Motor neuron (in vitro differentiated cells): Measurements from ENCODE around the gene CC2D1B. TPM values are rescaled to one million over a fixed set of nuclear protein-coding genes. Genes with fewer than 3 reads are reported as not detected.

ENCODE experiments used
- ATAC-seq, 8 experiments: fragments of 200-7000 bp; cut with Tn5 transposase; replicated peaks in 6 of 8; 2 replicates each; pipeline ENCODE4 v1.8.0; 2021; ENCODE audit warnings: mild to moderate bottlenecking in 8 of 8, moderate library complexity in 8 of 8
- H3K27ac ChIP-seq, 2 donors: fragments of 250-450 bp; sonication (Bioruptor Pico); 2 replicates each; pipeline ENCODE4 v1.9.0; 2021; ENCODE audit warnings: antibody characterized with exemption in 2 of 2, mild to moderate bottlenecking in 2 of 2, moderate library complexity in 1 of 2
- H3K4me1 ChIP-seq, 2 donors: fragments of 250-450 bp; sonication (Bioruptor Pico); replicated peaks in 1 of 2; 2 replicates each; pipeline ENCODE4 v1.6.1; 2021; ENCODE audit warnings: antibody characterized with exemption in 2 of 2, mild to moderate bottlenecking in 2 of 2, moderate library complexity in 1 of 2
- H3K4me3 ChIP-seq, 5 donors: fragments of 250-450 bp; sonication (Bioruptor Pico); 2 replicates each; pipeline ENCODE4 v1.9.0; 2021; ENCODE audit warnings: antibody characterized with exemption in 5 of 5, mild to moderate bottlenecking in 5 of 5, moderate library complexity in 4 of 5
- WGBS, 10 experiments: fragments of 450-650 bp; shearing (Covaris generic); methylation state at CpG; one replicate each; pipeline ENCODE4 v1.0.0; 2022; 5-methylcytosine and 5-hydroxymethylcytosine counted together
- in situ Hi-C, 9 experiments: fragments of 400-800 bp; cut with MboI; loops; one replicate each; pipeline ENCODE4 v1.15.0; 2021; ENCODE audit warnings: low sequenced_read_pairs in 9 of 9, low pct_unique_long_range_greater_than_20kb in 2 of 9; ENCODE audit not compliant: unreplicated experiment in 9 of 9
- total RNA-seq, 8 experiments: library from RNA; unstranded; fragments of 300-600 nt; gene quantifications; 2 replicates each; pipeline versions ENCODE4 v1.2.3 to v1.2.4, GENCODE V29; 2022

Gene CC2D1B
- total RNA-seq, 8 experiments from 2014 or later: 13.8 to 25.8 (median 18.6) TPM

DNA sequence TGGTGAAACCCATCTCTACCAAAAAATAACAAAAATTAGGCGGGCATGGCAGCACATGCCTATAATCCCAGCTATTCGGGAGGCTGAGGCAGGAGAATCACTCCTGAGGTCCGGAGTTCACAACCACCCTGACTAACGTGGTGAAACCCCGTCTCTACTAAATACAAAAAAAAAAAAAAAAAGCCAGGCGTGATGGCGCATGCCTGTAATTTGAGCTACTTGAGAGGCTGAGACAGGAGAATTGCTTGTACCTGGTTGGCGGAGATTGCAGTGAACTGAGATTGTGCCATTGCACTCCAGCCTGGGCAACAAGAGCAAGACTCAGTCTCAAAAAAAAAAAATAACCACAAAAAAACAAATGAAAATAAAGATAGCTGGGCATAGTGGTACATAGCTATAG, 42.3 kb downstream of the CC2D1B start:
- Histone ChIP-seq H3K4me3 (no peak overlapping the region), H3K4me1 (no peaks in the 10 kb centered on the region), H3K27ac (no peak overlapping the region)
- no peak for ATAC-seq
- in situ Hi-C loops: no loop called here
- WGBS, 10 experiments: 78 to 100% (median 94%) methylated on average over 1 to 8 of the region's 8 CpGs; no CpG with 5 or more reads in 1 of the 10 experiments

DNA sequence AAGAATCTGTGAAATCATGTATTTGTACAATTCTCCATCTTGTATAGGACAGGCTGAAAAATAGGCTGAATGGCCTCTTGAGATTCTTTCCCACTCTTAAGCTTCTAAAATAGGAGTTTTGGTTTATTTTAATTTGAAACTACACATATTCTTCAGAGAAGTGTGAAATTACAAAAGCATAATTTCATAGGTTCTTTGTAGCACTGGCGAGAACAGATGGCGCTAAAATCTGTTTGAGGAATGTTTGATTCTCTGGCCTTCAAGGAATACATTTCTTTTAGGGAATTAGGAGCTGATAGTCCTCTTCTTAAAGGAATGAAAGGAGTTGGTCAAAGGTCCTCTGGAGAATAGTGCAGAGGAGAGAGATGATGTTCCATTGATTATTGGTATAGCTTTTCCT, 44.9 kb downstream of the CC2D1B start:
- WGBS, 10 experiments: 85 to 100% (median 100%) methylated on average over 1 to 2 of the region's 2 CpGs; no CpG with 5 or more reads in 1 of the 10 experiments
- ATAC-seq: no peak
- Histone ChIP-seq H3K4me3 (no peak overlapping the region), H3K4me1 (no peaks in the 10 kb centered on the region), H3K27ac (no peak overlapping the region)
- in situ Hi-C loops: no loop called here

DNA sequence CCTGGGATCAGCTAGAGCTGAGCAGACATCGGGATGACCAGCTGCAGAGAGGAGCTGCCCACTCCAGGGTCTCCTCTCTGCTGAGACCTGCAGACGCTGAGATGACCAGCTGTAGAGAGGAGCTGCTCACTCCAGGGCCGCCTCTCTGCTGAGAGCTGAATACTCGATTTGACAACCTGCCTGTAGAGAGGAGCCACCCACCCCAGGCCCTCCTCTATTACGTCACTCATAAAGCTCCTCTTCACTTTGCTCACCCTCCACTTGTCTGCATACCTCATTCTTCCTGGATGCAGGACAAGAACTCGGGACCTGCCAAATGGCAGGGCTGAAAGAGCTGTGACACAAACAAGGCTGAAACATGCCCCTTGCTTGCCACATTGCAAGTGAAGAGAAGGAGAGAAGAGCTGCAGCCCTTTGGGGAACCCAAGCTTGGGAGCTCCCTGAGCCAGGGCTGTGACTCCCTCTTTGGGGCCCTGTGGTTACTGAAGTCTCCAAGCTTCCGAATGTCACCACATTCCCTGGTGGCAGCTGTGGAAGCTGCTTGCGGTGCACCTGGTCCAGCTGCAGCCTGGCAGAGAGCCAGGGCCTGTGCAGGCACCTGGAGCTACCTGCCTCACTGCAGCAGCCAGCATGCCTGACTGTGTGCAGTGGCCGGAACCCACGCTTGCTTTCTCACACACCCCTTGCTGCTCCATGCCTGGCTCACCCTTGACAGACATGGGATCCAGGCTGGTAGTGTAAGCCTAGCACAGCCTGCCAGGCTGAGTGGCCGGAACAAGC, 59.6 kb downstream of the CC2D1B start:
- no peaks in the 10 kb centered on the region for H3K4me1 ChIP-seq
- no peak for ATAC-seq
- WGBS, 10 experiments: 80 to 100% (median 93%) methylated on average over 1 to 9 of the region's 11 CpGs; no CpG with 5 or more reads in 1 of the 10 experiments
- no peak overlapping the region for H3K4me3 ChIP-seq
- no peak overlapping the region for H3K27ac ChIP-seq
- in situ Hi-C loops: no loop called here

DNA sequence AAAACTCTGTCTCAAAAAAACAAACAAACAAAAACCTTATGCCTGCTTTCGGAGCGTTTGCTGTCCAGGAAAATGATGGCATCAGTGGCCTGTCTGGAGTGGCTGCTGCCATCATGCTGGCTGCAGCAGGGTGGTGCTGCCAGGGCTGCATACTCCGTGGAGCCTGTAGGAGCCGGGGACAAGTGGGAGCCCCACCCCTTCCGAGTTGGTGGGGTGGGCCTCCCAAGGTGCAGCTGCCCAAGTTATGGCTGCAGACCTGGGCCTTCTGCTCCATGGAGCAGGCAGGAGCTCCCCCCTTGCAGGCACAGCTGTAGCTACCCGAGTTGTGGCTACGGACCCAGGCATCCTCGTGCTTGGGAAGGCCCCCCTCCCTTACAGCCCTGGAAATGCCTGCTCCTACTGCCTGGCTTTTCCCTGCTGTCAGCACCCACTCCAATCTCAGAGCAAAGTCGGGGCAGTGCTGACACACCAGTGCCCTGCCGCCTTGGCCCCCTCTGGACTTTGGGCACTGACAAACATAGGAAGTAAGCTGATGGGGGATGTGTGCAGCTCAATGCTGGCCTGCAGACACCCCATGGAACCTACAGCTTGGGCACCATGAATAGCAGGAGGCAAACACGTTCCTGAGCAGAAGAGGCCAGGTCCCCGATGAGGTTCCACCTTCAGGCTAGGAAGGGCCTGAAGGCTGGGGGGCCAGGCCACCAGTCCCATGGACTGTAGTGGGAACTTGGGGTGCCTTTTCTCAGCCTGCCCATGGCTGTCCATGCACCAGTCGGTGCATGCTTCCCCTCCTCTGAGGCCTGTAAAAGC, 60.4 kb downstream of the CC2D1B start:
- in situ Hi-C loops: no loop called here
- ATAC-seq: no peak
- no peaks in the 10 kb centered on the region for H3K4me1 ChIP-seq
- no peak overlapping the region for H3K27ac ChIP-seq
- WGBS, 10 experiments: 60 to 100% (median 95%) methylated on average over 1 to 9 of the region's 13 CpGs; no CpG with 5 or more reads in 1 of the 10 experiments
- H3K4me3 ChIP-seq: no peak overlapping the region

Other genes with a start within 250 kb of the CC2D1B start
- gene ZFYVE9, start 224.1 kb downstream of the CC2D1B start, total RNA-seq: 10 to 100 TPM; 13.8 to 45.4 (median 33.5) TPM
- gene ORC1, start 38.2 kb upstream of the CC2D1B start, total RNA-seq: 10 to 100 TPM in 2 of 8 experiments, 1 to 10 TPM in 4, under 1 TPM in 2; 0.64 to 25.6 (median 1.6) TPM
- gene PRPF38A, start 38.4 kb upstream of the CC2D1B start, total RNA-seq: 10 to 100 TPM; 15.1 to 46.9 (median 35.7) TPM
- gene TUT4, start 186.9 kb upstream of the CC2D1B start, total RNA-seq: 100 to 1,000 TPM in 3 of 8 experiments, 10 to 100 TPM in 5; 36.0 to 143 (median 94.1) TPM
- gene GPX7, start 236.2 kb upstream of the CC2D1B start, total RNA-seq: 10 to 100 TPM in 6 of 8 experiments, 1 to 10 TPM in 2; 6.1 to 48.4 (median 15.2) TPM